Calu3 (cell line): ENCODE measurements around the gene MARVELD1. TPM values are rescaled to one million over a fixed set of nuclear protein-coding genes. Genes with fewer than 3 reads are reported as not detected.

Source experiments
- BruUV-seq: library from RNA; stranded (reverse); fragments of 400-500 nt; replicated peaks from 2 replicates; lab custom pipeline; 2021; lab: Mats Ljungman, UMichigan
- CTCF ChIA-PET: fragments of 300-600 bp; sonication (Branson Sonifier 250); formaldehyde crosslinking; loops from one replicate; lab custom pipeline; 2022; ENCODE audit warnings: antibody characterized with exemption; lab: Charles Lee
- DNase-seq: peaks from one replicate; pipeline ENCODE4 v3.0.0; 2022
- H3K27ac Mint-ChIP-seq: one replicate; pipeline ENCODE4 v1.8.0; 2022; ENCODE audit warnings: mixed read lengths; ENCODE audit not compliant: unreplicated experiment
- H3K27me3 Mint-ChIP-seq: one replicate; pipeline ENCODE4 v1.8.0; 2022; ENCODE audit warnings: mixed read lengths; ENCODE audit not compliant: unreplicated experiment
- H3K36me3 Mint-ChIP-seq: one replicate; pipeline ENCODE4 v1.8.0; 2022; ENCODE audit warnings: mild to moderate bottlenecking, moderate library complexity, mixed read lengths; ENCODE audit not compliant: insufficient read depth, unreplicated experiment
- H3K4me1 Mint-ChIP-seq: one replicate; pipeline ENCODE4 v1.8.0; 2022; ENCODE audit warnings: mild to moderate bottlenecking, low read depth, mixed read lengths; ENCODE audit not compliant: unreplicated experiment
- H3K4me3 Mint-ChIP-seq: one replicate; pipeline ENCODE4 v1.8.0; 2022; ENCODE audit warnings: mild to moderate bottlenecking, low read depth, moderate library complexity, mixed read lengths; ENCODE audit not compliant: unreplicated experiment
- H3K9me3 Mint-ChIP-seq: one replicate; pipeline ENCODE4 v1.8.0; 2022; ENCODE audit warnings: low read depth, mixed read lengths; ENCODE audit not compliant: unreplicated experiment
- CTCF ChIP-seq: fragments of 200-600 bp; IDR thresholded peaks from one replicate; pipeline ENCODE4 v1.8.0; 2022; ENCODE audit warnings: antibody characterized with exemption; ENCODE audit not compliant: unreplicated experiment
- intact Hi-C: fragments of 100-400 bp; cut with micrococcal nuclease; formaldehyde crosslinking; loops from one replicate; pipeline ENCODE4 v1.10.0; 2022; ENCODE audit not compliant: unreplicated experiment
- total RNA-seq: library from RNA; stranded (reverse); gene quantifications from 2 replicates; pipeline ENCODE4 v1.2.3, GENCODE V29; 2022

The MARVELD1 gene
- total RNA-seq, 1 experiment from 2014 or later: 20.2 TPM

- peak overlapping the region; percentile 76 for H3K4me3 Mint-ChIP-seq
- intact Hi-C loops: no loop called here
- H3K9me3 Mint-ChIP-seq: peaks cover 3% of the 10 kb centered on the region
- H3K36me3 Mint-ChIP-seq: peaks cover 45% of the 10 kb centered on the region
- H3K4me1 Mint-ChIP-seq: peaks cover 12% of the 10 kb centered on the region
- H3K27ac Mint-ChIP-seq: peak overlapping the region; percentile 96
- CTCF ChIA-PET: no interaction called here
- no peaks in the 10 kb centered on the region for H3K27me3 Mint-ChIP-seq
- no peak for TF ChIP-seq CTCF
- no peak for DNase-seq
- BruUV-seq: no TSS peak
Measured at GRCh38 chr10:97737770-97738265, 24.3 kb downstream of the MARVELD1 start.

- no peak for TF ChIP-seq CTCF
- Mint-ChIP-seq H3K9me3 (peaks cover 3% of the 10 kb centered on the region), H3K4me1 (peaks cover 12% of the 10 kb centered on the region), H3K36me3 (peaks cover 45% of the 10 kb centered on the region), H3K27me3 (no peaks in the 10 kb centered on the region), H3K4me3 (peak overlapping the region; percentile 76), H3K27ac (no peak overlapping the region)
- DNase-seq: no peak
- intact Hi-C loops: no loop called here
- CTCF ChIA-PET: no interaction called here
- no TSS peak for BruUV-seq
Measured at GRCh38 chr10:97738616-97739015, 25.1 kb downstream of the MARVELD1 start.

- peaks cover 2% of the 10 kb centered on the region for H3K9me3 Mint-ChIP-seq
- no peak for TF ChIP-seq CTCF
- H3K27ac Mint-ChIP-seq: no peak overlapping the region
- peaks cover 12% of the 10 kb centered on the region for H3K4me1 Mint-ChIP-seq
- CTCF ChIA-PET: no interaction called here
- H3K36me3 Mint-ChIP-seq: peaks cover 55% of the 10 kb centered on the region
- no peak overlapping the region for H3K4me3 Mint-ChIP-seq
- no peaks in the 10 kb centered on the region for H3K27me3 Mint-ChIP-seq
- intact Hi-C loops: no loop called here
- no peak for DNase-seq
- BruUV-seq: no TSS peak
Measured at GRCh38 chr10:97740613-97741012, 27.1 kb downstream of the MARVELD1 start.

- H3K4me3 Mint-ChIP-seq: no peak overlapping the region
- CTCF ChIA-PET: interaction anchor here (0.6 kb wide), 1 partner anchor 1830 kb away, joined by 3 read pairs; no protein-coding TSS in a partner anchor
- H3K9me3 Mint-ChIP-seq: no peaks in the 10 kb centered on the region
- H3K27me3 Mint-ChIP-seq: no peaks in the 10 kb centered on the region
- H3K4me1 Mint-ChIP-seq: peaks cover under 1% of the 10 kb centered on the region
- H3K27ac Mint-ChIP-seq: no peak overlapping the region
- BruUV-seq: no TSS peak
- no peak for TF ChIP-seq CTCF
- peaks cover 40% of the 10 kb centered on the region for H3K36me3 Mint-ChIP-seq
- intact Hi-C loops: no loop called here
- DNase-seq: no peak
Measured at GRCh38 chr10:97743169-97743943, 29.8 kb downstream of the MARVELD1 start.
